OCI-LY7 (cell line): Measurements from ENCODE around the gene CCDC201.

ENCODE experiments used
- CTCF ChIP-seq: fragments of 200-600 bp; sonication (generic); conservative IDR thresholded peaks from 2 replicates; pipeline ENCODE4 v1.5.1; 2014; ENCODE audit warnings: mild to moderate bottlenecking, antibody characterized with exemption, low read length, moderate library complexity, mixed read lengths
- EZH2phosphoT487 ChIP-seq: fragments of 200-600 bp; sonication (generic); IDR thresholded peaks from 2 replicates; pipeline ENCODE4 v1.6.1; 2018; ENCODE audit warnings: low read depth, borderline replicate concordance, mild to moderate bottlenecking, mixed run types, antibody characterized with exemption, low read length, moderate library complexity, mixed read lengths

- TF ChIP-seq CTCF (no peak), EZH2phosphoT487 (no peak)
Observed at GRCh38 chr7:45867471-45867870, 5.4 kb downstream of the CCDC201 start.
